ENCODE measurements around the gene NDUFAB1. TPM values are rescaled to one million over a fixed set of nuclear protein-coding genes. Genes with fewer than 3 reads are reported as not detected.

NDUFAB1 gene
- total RNA-seq, 4 donors from 2014 or later, result 46.7 to 158 (median 54.1) TPM

GRCh38 chr16:23561586-23561985 lies 34.5 kb downstream of the NDUFAB1 start:
- TF ChIP-seq CTCF (IDR thresholded peaks at IDR 0.05; ENCODE audit: low read depth), result no peak

GRCh38 chr16:23557779-23558702 lies 38.1 kb downstream of the NDUFAB1 start:
- TF ChIP-seq CTCF (IDR thresholded peaks at IDR 0.05; ENCODE audit: low read depth), result no peak

- TF ChIP-seq CTCF (IDR thresholded peaks at IDR 0.05; ENCODE audit: low read depth), result no peak
Measured at GRCh38 chr16:23556881-23557778, 39.0 kb downstream of the NDUFAB1 start, which contains the start of the genes EARS2 and UBFD1. EARS2 (minus strand) TSS chr16:23557350; CDS start chr16:23557343, 7 bp downstream. UBFD1 (plus strand) TSS chr16:23557727; CDS start chr16:23557743, 16 bp downstream.

GRCh38 chr16:23554536-23554935 lies 41.6 kb downstream of the NDUFAB1 start:
- TF ChIP-seq CTCF (IDR thresholded peaks at IDR 0.05; ENCODE audit: low read depth), result no peak

- TF ChIP-seq CTCF (IDR thresholded peaks at IDR 0.05; ENCODE audit: low read depth), result no peak
Measured at GRCh38 chr16:23552161-23552560, 44.0 kb downstream of the NDUFAB1 start.

GRCh38 chr16:23549938-23550337 lies 46.2 kb downstream of the NDUFAB1 start:
- TF ChIP-seq CTCF (IDR thresholded peaks at IDR 0.05; ENCODE audit: low read depth), result no peak

GRCh38 chr16:23544436-23544835 lies 51.7 kb downstream of the NDUFAB1 start:
- TF ChIP-seq CTCF (IDR thresholded peaks at IDR 0.05; ENCODE audit: low read depth), result no peak
